Measurements from ENCODE around the gene ASB16.
"Not testable (repeated sequence)": the region's sequence is repeated elsewhere in the genome, so short reads cannot be mapped to it uniquely, and the experiment has no call there.

The ASB16 gene

DNA sequence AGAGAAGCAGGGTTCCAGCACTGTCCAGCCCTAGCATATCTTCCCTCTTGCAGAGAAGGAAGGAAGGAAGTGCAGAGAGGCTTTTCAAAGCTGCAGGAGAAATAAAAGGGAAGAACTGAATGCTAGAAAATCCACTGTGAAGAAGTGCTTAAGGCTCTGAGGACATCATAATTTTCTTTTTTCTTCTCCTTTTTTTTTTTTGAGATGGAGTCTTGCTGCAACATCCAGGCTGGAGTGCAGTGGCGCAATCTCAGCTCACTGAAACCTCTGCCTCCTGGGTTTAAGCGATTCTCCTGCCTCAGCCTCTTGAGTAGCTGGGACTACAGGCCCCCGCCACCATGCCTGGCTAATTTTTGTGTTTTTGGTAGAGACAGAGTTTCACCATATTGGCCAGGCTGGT, 21.4 kb upstream of the ASB16 start:
- DNase-seq, result not testable (repeated sequence)

DNA sequence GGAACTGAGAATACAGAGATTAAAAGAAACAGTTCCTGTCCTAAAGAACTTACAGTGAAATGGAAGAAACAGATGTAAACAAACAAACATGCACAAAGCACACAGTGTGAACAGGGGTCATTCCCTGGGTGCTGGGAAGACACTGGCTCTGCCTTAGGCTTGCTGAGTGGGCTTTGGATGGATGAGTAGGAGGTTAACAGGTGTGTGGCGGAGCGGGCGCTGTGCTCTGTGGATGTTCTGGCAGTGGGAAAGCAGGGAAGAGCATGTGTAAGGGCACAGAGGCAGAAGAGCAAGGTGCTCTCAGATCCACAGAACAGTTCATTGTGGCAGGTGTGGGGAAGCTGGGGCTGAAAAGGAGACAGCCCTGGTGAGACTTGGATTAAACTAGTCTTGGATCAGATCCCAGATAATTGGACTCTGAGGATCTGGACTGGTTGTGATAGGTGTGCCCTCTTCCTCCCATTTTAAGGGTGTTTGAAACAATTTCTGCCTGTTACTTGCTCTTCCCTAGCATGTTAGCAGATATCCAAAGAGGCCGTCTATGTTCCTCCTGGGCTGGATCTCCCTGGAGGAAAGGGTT, 20.7 kb upstream of the ASB16 start:
- no peak for DNase-seq

DNA sequence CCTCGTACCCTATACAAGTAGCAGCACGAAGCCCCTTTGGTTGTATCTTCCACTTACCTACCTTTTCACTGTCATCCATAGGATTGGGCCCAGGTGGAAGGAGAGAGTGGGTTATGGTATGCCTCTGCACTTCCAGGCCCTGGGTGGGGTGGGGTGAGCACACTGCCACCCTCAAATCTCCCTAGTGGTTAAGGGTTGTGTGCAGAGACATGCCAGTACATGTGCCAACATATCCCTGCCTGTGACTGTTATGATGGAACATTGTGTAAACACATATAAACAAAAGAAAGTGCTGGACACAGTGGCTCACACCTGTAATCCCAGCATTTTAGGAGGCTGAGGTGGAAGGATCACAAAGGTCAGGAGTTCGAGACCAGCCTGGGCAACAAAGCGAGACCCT, 17.6 kb upstream of the ASB16 start:
- DNase-seq, result no peak

DNA sequence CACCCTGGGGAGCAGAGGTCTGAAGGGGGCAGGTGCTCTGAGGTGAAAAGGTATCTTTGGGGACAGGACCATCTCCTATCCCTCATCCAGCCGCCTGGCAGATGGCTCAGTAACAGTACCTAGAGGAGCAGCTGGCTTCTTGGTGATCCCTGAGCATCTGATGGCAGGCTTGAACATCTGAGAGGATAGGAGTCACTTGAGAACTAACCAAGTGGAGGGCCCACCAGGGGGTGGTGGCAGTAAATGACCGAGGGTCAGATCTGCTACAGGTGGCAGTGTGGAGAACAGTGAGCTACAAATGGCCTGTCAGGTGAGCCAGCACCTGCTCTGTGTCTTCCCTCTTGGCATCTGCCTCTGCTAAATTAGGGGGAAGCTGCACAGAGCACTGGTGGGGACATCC, 15.0 kb upstream of the ASB16 start:
- DNase-seq, result no peak

DNA sequence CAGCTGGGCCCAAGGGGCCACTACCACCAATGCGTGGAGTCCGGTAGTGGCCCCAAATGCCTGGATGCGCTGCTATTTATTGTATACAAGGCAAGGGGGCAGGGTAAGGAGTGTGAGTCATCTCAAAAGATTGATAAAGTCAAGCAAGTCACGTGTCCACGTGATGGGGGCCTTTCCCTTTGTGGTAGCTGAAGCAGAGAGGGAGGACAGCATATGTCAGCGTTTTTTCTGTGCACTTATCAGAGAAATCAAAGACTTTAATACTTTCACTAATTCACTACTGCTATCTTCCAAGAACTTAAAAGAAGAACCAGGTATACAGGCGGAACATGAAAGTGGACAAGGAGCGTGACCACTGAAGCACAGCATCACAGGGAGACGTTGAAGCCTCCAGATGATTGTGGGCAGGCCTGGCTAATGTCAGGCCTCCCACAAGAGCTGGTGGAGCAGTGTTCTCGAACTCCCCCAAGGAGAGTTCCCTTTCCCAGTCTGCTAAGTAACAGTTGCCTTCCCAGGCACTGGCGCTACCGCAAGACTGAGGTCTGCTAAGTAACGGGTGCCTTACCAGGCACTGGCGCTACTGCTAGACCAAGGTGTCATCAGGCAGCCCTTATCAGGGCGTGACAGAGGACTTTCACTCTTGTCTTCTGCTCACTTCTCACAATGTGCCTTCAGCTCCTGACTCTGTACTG, 10.8 kb upstream of the ASB16 start:
- DNase-seq, result no peak

DNA sequence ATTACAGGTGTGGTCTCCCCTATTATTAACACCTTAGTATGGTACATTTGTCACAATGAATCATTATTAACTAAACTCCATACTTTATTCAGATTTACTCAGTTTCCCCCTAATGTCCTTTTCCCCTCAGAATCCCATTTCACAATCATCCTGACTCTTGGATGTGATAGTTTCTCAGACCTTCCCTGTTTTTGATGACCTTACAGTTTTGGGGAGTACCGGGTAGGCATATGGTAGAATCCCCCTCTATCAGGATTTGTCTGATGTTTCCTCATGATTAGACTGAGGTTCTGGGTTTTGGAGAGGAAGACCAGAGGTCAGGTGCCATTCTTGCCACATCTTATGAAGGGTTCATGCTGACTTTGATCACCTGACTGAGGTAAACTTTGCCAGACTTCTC, 6.0 kb upstream of the ASB16 start:
- DNase-seq, result no peak

DNA sequence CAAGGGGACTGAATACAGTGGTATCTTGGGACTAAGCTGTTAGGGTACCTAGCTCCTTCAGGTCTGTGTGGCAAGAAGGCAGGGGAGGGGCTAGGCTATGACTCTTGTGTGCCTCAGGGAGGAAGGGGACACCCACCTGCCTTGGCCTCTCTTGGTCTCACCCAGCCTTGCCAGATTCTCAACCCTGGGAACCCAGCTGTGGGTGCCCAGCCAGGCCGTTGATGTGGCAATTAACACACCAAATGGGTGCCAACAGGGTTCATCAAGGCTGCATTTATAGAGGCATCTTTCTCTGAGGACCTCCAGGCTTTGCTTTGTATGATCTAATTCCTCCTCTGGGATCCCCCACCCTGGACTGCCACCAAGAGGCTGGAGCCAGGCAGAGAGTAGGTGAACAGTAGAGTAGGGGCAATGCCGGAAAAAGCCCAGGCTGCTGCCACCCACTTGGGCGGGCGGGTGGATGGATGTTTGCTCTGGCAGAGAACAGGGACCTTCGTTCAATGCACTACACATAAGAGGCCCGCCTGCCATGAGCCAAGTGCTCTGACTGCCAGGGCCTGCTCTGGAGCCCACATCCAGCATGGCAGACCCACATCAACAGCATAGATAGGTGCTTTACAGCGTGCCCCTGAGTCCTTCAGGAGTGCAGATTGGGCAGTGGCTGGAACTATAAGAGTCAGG, 3.2 kb upstream of the ASB16 start:
- DNase-seq, result no peak

DNA sequence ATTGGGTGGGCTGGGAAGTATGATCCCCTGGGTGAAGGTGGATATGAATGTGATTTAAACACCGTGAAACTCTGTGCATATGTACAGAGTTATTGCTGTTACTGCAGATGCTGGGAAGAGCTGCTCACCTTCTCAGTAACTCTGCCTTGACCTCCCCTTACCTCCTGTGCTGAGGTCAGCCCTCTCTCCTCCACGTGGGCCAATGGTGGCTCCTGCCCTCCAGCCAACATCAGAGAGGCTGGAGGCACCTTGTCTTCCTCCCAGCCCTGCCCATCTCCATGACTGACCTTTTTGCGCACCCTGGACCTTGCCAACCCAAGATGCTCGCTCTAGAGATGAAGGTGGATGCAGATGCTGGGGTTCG, 387 bp upstream of the ASB16 start:
- DNase-seq, result no peak

DNA sequence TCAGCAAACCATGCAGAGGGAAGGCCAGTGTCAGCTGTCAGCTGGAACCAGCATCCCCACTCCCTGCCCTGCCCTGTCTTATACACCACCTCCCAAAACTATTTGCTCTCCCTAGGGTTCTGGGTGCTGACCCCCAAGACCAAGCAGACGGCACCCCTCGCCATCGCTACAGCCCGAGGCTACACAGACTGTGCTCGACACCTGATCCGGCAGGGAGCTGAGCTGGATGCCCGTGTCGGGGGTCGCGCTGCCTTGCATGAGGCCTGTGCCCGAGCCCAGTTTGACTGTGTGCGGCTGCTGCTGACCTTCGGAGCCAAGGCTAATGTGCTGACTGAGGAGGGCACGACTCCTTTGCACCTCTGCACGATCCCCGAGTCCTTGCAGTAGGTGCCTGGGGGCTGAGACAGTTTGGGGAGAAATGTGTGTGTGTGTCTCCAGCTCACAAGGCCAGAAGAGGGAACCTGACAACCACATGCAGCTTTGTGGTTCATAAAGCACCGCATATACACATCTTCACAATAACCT, 1.5 kb downstream of the ASB16 start:
- DNase-seq, result no peak

DNA sequence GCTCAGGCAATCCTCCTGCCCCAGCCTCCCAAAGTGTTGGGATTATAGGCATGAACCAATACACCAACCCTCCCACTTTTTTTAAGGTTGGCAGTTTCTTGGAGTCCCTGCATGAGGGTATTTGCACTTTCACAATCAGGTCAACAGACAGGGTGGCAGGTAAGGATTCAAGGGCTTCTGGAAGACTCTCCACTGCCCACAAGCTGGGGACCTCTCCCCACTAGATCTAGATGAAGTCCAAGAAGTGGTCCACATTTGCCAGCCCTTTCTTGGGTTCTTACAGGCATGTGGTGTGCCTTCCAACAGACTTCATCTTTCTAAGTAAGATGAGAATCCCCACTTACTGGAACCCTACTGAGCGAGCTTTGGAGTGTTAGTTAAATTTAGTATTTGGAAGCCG, 3.9 kb downstream of the ASB16 start:
- no peak for DNase-seq

DNA sequence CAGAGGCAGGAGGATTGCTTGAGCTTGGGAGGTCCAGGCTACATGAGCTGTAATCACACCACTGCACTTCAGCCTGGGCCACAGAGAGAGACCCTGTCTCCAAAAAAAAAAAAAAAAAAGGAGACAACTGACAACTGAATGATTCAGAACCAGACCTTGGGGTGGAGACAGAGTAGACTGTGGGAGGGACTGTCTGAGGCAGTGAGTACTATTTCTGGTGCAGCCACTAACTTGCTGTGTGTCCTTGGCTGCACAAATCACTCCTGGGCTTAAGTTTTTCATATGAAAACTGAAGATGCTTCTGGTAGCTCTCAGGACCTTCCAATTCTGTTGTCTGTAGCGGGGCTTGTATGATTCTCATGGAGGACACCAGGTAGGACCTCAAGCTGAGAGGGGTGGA, 5.8 kb downstream of the ASB16 start:
- no peak for DNase-seq

DNA sequence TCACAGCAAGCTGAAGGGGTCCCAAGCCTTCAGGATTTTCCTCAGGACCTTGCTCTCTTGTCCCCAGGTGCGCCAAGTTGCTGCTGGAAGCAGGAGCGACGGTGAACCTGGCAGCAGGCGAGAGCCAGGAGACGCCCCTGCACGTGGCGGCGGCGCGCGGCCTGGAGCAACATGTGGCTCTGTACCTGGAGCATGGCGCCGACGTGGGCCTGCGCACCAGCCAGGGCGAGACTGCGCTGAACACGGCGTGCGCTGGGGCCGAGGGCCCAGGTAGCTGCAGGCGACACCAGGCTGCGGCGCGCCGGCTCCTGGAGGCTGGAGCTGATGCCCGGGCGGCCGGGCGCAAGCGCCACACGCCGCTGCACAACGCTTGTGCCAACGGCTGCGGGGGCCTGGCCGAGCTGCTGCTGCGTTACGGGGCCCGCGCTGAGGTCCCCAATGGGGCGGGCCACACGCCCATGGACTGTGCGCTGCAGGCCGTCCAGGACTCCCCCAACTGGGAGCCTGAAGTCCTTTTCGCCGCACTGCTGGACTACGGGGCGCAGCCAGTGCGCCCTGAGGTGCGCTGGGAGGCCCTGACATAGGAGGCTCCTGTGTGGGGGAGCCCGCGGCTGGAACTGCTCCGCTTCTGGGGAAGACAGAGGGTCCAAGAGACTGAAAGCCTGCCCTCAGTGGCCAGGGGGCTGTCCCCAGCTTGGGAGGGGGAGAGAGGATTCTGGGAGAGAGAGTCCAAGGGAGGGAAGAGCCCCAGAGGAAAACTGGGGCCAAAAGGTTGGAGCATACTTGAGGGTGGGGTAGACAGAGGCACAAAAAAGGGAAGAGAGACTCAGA, 6.4 kb downstream of the ASB16 start:
- no peak for DNase-seq

DNA sequence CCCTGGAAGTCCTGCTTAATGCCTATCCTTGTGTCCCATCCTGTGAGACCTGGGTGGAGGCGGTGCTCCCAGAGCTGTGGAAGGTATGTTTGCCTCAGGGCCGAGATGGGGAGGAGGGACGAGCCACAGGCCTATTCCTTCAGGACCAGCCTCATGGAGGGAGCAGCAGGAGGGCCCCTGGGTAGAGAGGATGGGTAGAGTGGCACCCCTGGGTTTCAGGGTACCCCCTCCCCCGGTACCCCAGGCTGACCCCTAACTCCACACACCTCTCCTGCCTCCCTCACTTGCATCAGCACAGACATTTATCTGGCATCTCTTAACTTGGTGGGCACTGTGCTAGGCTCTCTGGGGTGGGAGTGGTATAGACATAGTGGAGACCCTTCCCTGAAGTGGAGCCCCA, 7.1 kb downstream of the ASB16 start:
- DNase-seq, result no peak

DNA sequence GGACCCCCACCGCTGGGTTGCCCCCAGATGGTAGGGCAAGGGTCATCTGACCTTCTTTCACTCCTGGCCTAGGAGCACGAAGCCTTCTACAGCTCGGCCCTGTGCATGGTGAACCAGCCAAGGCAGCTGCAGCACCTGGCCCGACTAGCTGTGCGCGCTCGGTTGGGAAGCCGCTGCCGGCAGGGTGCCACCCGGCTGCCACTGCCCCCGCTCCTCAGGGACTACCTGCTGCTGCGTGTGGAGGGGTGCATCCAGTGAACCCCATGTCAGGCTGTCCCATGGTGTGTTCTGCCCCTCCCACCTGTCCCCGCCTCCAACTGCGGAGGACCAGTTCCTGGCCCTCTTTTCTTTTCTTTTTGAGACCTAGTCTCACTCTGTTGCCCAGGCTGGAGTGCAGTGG, 7.6 kb downstream of the ASB16 start:
- no peak for DNase-seq

DNA sequence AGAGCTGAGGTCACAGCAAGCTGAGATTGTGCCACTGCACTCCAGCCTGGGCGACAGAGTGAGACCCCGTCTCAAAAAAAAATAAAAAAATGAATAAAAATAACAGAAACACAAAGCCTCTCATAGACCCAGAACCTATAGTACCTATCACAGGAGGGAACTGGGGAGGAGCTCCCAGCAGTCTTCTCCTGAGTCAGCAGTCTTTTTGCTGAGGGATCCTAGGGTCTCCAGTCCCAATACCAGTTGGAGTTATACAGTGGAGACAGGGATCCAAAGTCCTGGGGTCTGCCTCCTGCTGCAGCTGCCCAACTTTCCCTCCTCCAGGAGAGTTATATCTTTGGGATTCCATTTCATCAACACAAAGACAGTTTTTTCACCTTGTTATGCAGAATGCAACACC, 12.5 kb downstream of the ASB16 start:
- no peak for DNase-seq

DNA sequence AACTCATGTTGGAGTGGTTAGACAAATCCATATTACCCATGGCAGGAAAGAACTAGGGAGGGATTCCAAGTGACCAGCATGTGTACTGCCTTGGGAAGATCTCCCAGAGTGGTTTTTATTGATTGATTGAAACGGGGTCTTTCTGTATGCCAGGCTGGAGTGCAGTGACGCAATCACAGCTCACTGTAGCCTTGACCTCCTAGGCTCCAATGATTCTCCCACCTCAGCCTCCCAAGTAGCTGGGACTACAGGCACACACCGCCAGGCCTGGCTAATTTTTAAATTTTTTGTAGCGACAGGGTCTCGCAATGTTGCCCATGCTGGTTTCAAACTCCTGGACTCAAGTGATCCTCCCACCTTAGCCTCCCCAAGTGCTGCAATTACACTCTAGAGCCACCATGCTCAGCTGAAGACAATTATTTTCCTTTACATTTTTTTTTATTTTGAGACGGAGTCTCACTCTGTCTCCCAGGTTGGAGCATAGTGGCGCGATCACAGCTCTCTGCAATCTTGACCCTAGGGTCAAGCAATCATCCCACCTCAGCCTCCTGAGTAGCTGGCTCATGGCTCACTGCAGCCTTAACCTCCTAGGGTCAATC, 13.8 kb downstream of the ASB16 start:
- no peak for DNase-seq

DNA sequence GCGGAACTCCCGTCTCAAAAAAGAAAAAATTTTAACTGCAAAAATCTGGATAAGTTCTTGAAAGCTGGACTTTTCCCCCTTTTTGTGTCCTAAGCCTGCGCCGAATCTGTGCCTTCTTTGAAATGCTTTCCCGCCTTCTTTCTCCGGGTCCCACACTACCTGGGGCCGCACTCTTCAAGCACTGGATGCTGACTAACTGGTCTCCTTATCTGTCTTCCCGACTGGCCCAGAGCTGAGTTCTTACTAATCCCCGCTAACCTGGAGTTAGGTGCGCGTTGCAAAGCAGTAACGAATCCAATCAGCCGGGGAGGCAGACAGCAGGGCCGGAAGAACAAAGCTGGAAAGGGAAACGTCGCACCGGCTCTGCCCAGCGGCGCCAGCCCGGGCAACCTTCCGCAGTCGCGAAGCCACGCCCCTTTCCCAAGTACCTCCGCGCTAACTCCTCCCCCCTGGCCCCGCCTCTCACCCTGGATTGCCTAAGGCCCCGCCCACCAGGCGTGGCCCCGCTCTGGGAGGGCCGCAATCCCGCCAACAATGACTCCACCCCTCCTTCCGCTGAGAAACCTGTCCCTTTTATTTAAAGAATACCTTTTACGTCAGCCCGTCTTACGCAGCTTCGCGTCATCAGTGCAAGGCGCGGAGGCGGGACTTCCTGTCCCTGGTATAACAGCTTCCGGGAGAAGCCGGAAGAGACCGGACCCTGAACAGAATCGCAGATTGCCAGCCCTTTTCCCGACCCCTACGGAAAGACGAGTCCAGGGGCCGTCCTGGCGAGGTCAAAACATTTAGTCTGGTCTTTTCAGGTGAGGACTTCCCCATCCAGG, 16.0 kb downstream of the ASB16 start, which contains the start of gene TMUB2:
Gene TMUB2 (plus strand): TSS at position 666 of the 824 bp plus-strand sequence. CDS start 737 bp downstream, outside the sequence.
- DNase-seq, result peak; percentile 99

DNA sequence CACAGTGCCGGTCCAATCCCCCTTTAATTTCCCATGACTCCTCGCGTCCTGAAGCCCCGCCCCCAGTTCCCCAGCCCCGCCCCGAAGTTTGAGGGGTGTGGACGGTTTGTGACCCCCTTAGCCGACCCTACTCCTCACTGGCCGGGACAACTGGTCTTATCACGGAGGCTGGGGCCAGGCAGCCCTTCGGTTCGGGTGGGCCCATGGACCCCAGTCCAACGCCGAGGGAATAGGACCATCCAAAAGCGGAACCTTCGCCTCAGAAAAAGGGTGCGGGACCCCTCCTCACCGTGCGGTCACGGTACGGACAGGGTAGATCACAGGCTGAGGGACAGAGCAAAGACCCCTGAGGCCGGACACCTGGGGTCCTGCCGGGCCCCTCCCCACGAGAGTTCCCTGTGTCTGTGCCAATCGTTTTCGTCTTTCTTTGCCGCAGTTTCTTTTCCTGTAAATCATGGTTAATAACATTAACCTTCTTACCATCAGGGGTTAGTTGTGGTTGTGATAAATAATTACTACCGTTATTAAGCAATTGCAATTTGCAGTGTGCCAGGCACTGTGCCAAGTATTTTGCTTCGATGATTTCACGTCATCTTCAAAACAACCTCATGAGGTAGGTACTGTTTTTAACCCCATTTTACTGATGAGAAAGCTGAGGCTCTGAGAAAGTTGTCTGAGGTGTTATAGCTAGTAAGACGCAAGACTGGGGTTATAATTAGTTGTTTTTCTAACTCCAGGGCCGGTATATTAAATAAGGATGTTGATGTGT, 16.8 kb downstream of the ASB16 start:
- no peak for DNase-seq

DNA sequence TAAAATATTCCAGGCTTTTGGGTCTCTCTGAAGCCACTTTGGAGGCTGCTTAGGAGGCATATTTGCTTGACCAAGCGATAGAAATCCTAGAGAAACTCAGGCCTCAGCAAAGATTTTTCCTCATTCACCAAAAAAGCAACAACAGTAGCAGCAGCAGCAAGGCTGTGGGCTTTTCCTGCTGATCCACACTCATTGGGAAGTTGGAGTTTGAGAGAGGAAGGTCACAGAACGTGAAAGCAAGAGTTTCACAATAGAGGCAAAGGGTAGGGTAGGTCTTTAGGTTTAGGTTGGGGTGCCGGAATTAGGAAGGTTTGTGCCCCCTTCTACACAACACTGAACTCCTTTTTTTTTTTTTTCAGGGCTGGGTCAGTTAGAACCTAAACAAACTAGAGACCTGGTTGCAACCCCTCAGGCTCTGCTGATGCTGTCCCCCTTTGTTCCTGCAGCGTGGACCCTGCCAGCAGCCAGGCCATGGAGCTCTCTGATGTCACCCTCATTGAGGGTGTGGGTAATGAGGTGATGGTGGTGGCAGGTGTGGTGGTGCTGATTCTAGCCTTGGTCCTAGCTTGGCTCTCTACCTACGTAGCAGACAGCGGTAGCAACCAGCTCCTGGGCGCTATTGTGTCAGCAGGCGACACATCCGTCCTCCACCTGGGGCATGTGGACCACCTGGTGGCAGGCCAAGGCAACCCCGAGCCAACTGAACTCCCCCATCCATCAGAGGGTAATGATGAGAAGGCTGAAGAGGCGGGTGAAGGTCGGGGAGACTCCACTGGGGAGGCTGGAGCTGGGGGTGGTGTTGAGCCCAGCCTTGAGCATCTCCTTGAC, 18.3 kb downstream of the ASB16 start:
- no peak for DNase-seq

DNA sequence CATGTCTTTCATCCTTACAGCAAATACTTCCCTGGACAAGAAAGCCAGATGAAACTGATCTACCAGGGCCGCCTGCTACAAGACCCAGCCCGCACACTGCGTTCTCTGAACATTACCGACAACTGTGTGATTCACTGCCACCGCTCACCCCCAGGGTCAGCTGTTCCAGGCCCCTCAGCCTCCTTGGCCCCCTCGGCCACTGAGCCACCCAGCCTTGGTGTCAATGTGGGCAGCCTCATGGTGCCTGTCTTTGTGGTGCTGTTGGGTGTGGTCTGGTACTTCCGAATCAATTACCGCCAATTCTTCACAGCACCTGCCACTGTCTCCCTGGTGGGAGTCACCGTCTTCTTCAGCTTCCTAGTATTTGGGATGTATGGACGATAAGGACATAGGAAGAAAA, 20.0 kb downstream of the ASB16 start:
- DNase-seq, result no peak

All from NCI-H526 treated with DMSO at 0.1 percent for 48 hours (cell line).